ENCODE results near the gene PLAC1. TPM values are rescaled to one million over a fixed set of nuclear protein-coding genes. Genes with fewer than 3 reads are reported as not detected.

The PLAC1 gene
- total RNA-seq, 2 donors from 2014 or later: not detected

GRCh38 chrX:134640914-134641313 is 17.4 kb downstream of the PLAC1 start:
- DNase-seq: no peak
- TF ChIP-seq CTCF (IDR thresholded peaks at IDR 0.05): no peak
- Histone ChIP-seq H3K27me3 (no peaks in the 10 kb centered on the region), H3K9me3 (no peaks in the 10 kb centered on the region), H3K4me3 (no peak overlapping the region), H3K36me3 (no peaks in the 10 kb centered on the region), H3K27ac (no peak overlapping the region), H3K9ac (ENCODE audit: low read depth in 2 of 2, low read length in 2 of 2) (no peak overlapping the region), H3K4me1 (no peaks in the 10 kb centered on the region)
- intact Hi-C loops (cut with DNase I): no loop called here

GRCh38 chrX:134636851-134637250 is 21.4 kb downstream of the PLAC1 start:
- DNase-seq: no peak
- intact Hi-C loops (cut with DNase I): no loop called here
- H3K27ac ChIP-seq: no peak overlapping the region

GRCh38 chrX:134634691-134635090 is 23.6 kb downstream of the PLAC1 start:
- H3K4me1 ChIP-seq: no peaks in the 10 kb centered on the region
- H3K9ac ChIP-seq (ENCODE audit: low read depth in 2 of 2, low read length in 2 of 2): no peak overlapping the region
- H3K27me3 ChIP-seq: no peaks in the 10 kb centered on the region
- no peaks in the 10 kb centered on the region for H3K36me3 ChIP-seq
- no peak overlapping the region for H3K27ac ChIP-seq
- no peak for DNase-seq
- no peaks in the 10 kb centered on the region for H3K9me3 ChIP-seq
- H3K4me3 ChIP-seq: no peak overlapping the region
- intact Hi-C loops (cut with DNase I): no loop called here
- no peak for TF ChIP-seq CTCF (IDR thresholded peaks at IDR 0.05)

More at GRCh38 chrX:134636851-134637250, 21.4 kb downstream of the PLAC1 start:
- Histone ChIP-seq H3K4me3 (no peak overlapping the region), H3K9ac (ENCODE audit: low read depth in 2 of 2, low read length in 2 of 2) (no peak overlapping the region), H3K36me3 (no peaks in the 10 kb centered on the region), H3K4me1 (no peaks in the 10 kb centered on the region), H3K27me3 (no peaks in the 10 kb centered on the region), H3K9me3 (no peaks in the 10 kb centered on the region)
- TF ChIP-seq CTCF (IDR thresholded peaks at IDR 0.05): no peak

- no peak overlapping the region for H3K9ac ChIP-seq (ENCODE audit: low read depth in 2 of 2, low read length in 2 of 2)
- no peaks in the 10 kb centered on the region for H3K36me3 ChIP-seq
- DNase-seq: no peak
- no peaks in the 10 kb centered on the region for H3K9me3 ChIP-seq
- H3K27me3 ChIP-seq: no peaks in the 10 kb centered on the region
- H3K4me1 ChIP-seq: no peaks in the 10 kb centered on the region
- no peak for TF ChIP-seq CTCF (IDR thresholded peaks at IDR 0.05)
- intact Hi-C loops (cut with DNase I): no loop called here
- no peak overlapping the region for H3K27ac ChIP-seq
- no peak overlapping the region for H3K4me3 ChIP-seq
Measured at GRCh38 chrX:134633832-134634231, 24.4 kb downstream of the PLAC1 start.

GRCh38 chrX:134633394-134633793 is 24.9 kb downstream of the PLAC1 start:
- Histone ChIP-seq H3K27ac (no peak overlapping the region), H3K9ac (ENCODE audit: low read depth in 2 of 2, low read length in 2 of 2) (no peak overlapping the region), H3K9me3 (no peaks in the 10 kb centered on the region), H3K4me3 (no peak overlapping the region), H3K27me3 (no peaks in the 10 kb centered on the region), H3K4me1 (no peaks in the 10 kb centered on the region), H3K36me3 (no peaks in the 10 kb centered on the region)
- DNase-seq: no peak
- TF ChIP-seq CTCF (IDR thresholded peaks at IDR 0.05): no peak
- intact Hi-C loops (cut with DNase I): no loop called here

- no peak overlapping the region for H3K4me3 ChIP-seq
- no peak overlapping the region for H3K9ac ChIP-seq (ENCODE audit: low read depth in 2 of 2, low read length in 2 of 2)
- no peak for DNase-seq
- H3K4me1 ChIP-seq: no peaks in the 10 kb centered on the region
- H3K27ac ChIP-seq: no peak overlapping the region
- TF ChIP-seq CTCF (IDR thresholded peaks at IDR 0.05): no peak
- no peaks in the 10 kb centered on the region for H3K36me3 ChIP-seq
- H3K27me3 ChIP-seq: no peaks in the 10 kb centered on the region
- intact Hi-C loops (cut with DNase I): no loop called here
- H3K9me3 ChIP-seq: no peaks in the 10 kb centered on the region
Measured at GRCh38 chrX:134632355-134632754, 25.9 kb downstream of the PLAC1 start.

Measured in colonic mucosa (tissue), 4 donors.